HepG2 (cell line): ENCODE results near the gene BCL7A.

Source experiments
- ARNTL ChIP-seq: sonication (generic); formaldehyde crosslinking; IDR thresholded peaks from 2 replicates; pipeline ENCODE4 v1.4.0; 2020; ENCODE audit warnings: mild to moderate bottlenecking, missing genetic modification reagents
- CTCF ChIP-seq: sonication (generic); formaldehyde crosslinking; IDR thresholded peaks from 2 replicates; pipeline ENCODE4 v1.5.0; 2020; ENCODE audit warnings: mild to moderate bottlenecking, missing genetic modification reagents, moderate library complexity
- POLR2AphosphoS5 ChIP-seq: IDR thresholded peaks from 2 replicates; pipeline ENCODE4 v1.6.1; 2012; ENCODE audit warnings: low read depth, low read length
- REST ChIP-seq, 2 experiments: IDR thresholded peaks; 2 replicates each; pipeline ENCODE4 v1.6.1; 2011 to 2012; ENCODE audit warnings: low read length in 2 of 2, borderline replicate concordance in 1 of 2, low read depth in 1 of 2, mild to moderate bottlenecking in 1 of 2, moderate library complexity in 1 of 2
- TARDBP ChIP-seq: sonication (generic); formaldehyde crosslinking; IDR thresholded peaks from 2 replicates; pipeline ENCODE4 v1.8.0; 2022; ENCODE audit warnings: mild to moderate bottlenecking, missing genetic modification reagents
- ZNF160 ChIP-seq: sonication (generic); formaldehyde crosslinking; IDR thresholded peaks from 2 replicates; pipeline ENCODE4 v1.8.0; 2022; ENCODE audit warnings: mild to moderate bottlenecking, inconsistent platforms, missing genetic modification reagents
- ZNF644 ChIP-seq: IDR thresholded peaks from 2 replicates; pipeline ENCODE4 v1.6.1; 2016; ENCODE audit warnings: low read depth
- ZNF766 ChIP-seq: sonication (generic); formaldehyde crosslinking; IDR thresholded peaks from 2 replicates; pipeline ENCODE4 v1.5.0; 2020; ENCODE audit warnings: missing genetic modification reagents, borderline replicate concordance
- ZNF841 ChIP-seq: sonication (generic); formaldehyde crosslinking; IDR thresholded peaks from 2 replicates; pipeline ENCODE4 v1.8.1; 2023; ENCODE audit warnings: missing genetic modification reagents, borderline replicate concordance

- TF ChIP-seq POLR2AphosphoS5 (no peak), ZNF644 (CRISPR knock-in tag) (0 out of 2 replicates have a peak, but pooled peaks have one; percentile 9), REST (IDR thresholded peaks at IDR 0.05; ENCODE audit: borderline replicate concordance in 1 of 2, low read depth in 1 of 2, low read length in 2 of 2) (no peak), ZNF841 (CRISPR knock-in tag) (no peak), ZNF160 (no peak), CTCF (CRISPR knock-in tag) (no peak), TARDBP (CRISPR knock-in tag) (no peak), ARNTL (CRISPR knock-in tag) (no peak), ZNF766 (no peak)
Measured at GRCh38 chr12:122076743-122077495, 55.2 kb downstream of the BCL7A start.
